ENCODE data around the gene ME2.
A peak's percentile ranks its signal among the peaks of the same experiment; 100 is the strongest.

GRCh38 chr18:50878345-50879301 lies at the start of gene ME2:
- TF ChIP-seq CTCF (IDR thresholded peaks at IDR 0.05) (no peak), POLR2A (IDR thresholded peaks at IDR 0.05) (peak; percentile 94)
